ENCODE data around the gene TRMT11. TPM values are rescaled to one million over a fixed set of nuclear protein-coding genes. Genes with fewer than 3 reads are reported as not detected.

Gene TRMT11
- total RNA-seq, 1 donor from 2014 or later, result 20.4 TPM

DNA sequence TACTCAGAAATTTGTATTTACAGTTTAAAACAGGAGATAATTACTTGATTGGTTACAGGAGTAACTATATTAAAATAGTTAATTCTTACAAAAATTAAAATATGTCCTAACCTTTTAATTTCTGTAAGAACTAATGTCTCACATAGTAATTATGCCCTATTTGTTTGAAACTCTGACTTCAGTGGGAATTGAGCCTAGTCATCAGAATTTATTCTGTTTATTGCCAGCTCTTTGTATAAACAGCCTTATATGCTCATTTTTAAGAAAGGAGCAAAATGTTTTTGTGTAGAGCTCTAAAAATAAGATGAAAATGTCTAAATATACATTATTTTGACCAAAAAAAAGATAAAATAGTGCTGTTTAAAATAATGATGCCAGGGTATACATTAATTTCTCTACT lies 21.5 kb downstream of the TRMT11 start:
- DNase-seq (ENCODE audit: extremely low spot score, unreplicated experiment), result no peak
- H3K36me3 Mint-ChIP-seq (ENCODE audit: unreplicated experiment), result peaks cover 44% of the 10 kb centered on the region

GRCh38 chr6:126010040-126010439 lies 23.7 kb downstream of the TRMT11 start:
- H3K4me1 Mint-ChIP-seq (ENCODE audit: unreplicated experiment), result no peaks in the 10 kb centered on the region
- no peak overlapping the region for H3K4me3 Mint-ChIP-seq (ENCODE audit: unreplicated experiment)
- no peaks in the 10 kb centered on the region for H3K9me3 Mint-ChIP-seq (ENCODE audit: unreplicated experiment)
- TF ChIP-seq CTCF (IDR thresholded peaks at IDR 0.05), result no peak
- peaks cover 38% of the 10 kb centered on the region for H3K36me3 Mint-ChIP-seq (ENCODE audit: unreplicated experiment)
- no peak overlapping the region for H3K27ac Mint-ChIP-seq (ENCODE audit: unreplicated experiment)
- no peaks in the 10 kb centered on the region for H3K27me3 Mint-ChIP-seq (ENCODE audit: unreplicated experiment)
- no peak for DNase-seq (ENCODE audit: extremely low spot score, unreplicated experiment)

More for the DNA sequence above, 21.5 kb downstream of the TRMT11 start:
- no peak overlapping the region for H3K4me3 Mint-ChIP-seq (ENCODE audit: unreplicated experiment)
- no peaks in the 10 kb centered on the region for H3K27me3 Mint-ChIP-seq (ENCODE audit: unreplicated experiment)
- TF ChIP-seq CTCF (IDR thresholded peaks at IDR 0.05), result no peak
- peaks cover 1% of the 10 kb centered on the region for H3K4me1 Mint-ChIP-seq (ENCODE audit: unreplicated experiment)
- no peak overlapping the region for H3K27ac Mint-ChIP-seq (ENCODE audit: unreplicated experiment)
- H3K9me3 Mint-ChIP-seq (ENCODE audit: unreplicated experiment), result peaks cover 5% of the 10 kb centered on the region

DNA sequence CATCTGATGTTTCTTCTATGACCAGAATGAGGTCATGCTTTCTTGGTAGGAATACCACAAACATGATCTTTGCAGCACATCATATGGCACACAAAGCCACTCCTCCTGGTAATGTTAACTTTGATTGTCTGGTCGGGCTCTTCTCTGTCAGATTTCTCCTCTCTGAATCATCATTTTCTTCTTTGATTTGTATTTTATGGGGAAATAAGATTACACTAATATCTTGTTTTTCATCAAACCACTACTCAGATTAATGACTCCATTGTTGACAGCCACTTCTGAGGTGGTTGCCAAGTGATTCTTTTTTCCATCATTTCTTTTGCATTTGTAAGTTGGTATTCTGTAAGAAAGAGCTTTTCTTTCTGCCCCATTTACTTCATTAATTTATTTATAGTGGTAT lies 29.5 kb downstream of the TRMT11 start:
- DNase-seq (ENCODE audit: extremely low spot score, unreplicated experiment), result no peak
- no peak overlapping the region for H3K27ac Mint-ChIP-seq (ENCODE audit: unreplicated experiment)
- H3K9me3 Mint-ChIP-seq (ENCODE audit: unreplicated experiment), result no peaks in the 10 kb centered on the region
- no peak for TF ChIP-seq CTCF (IDR thresholded peaks at IDR 0.05)
- H3K27me3 Mint-ChIP-seq (ENCODE audit: unreplicated experiment), result no peaks in the 10 kb centered on the region
- no peak overlapping the region for H3K4me3 Mint-ChIP-seq (ENCODE audit: unreplicated experiment)
- H3K36me3 Mint-ChIP-seq (ENCODE audit: unreplicated experiment), result peaks cover 54% of the 10 kb centered on the region
- H3K4me1 Mint-ChIP-seq (ENCODE audit: unreplicated experiment), result no peaks in the 10 kb centered on the region

DNA sequence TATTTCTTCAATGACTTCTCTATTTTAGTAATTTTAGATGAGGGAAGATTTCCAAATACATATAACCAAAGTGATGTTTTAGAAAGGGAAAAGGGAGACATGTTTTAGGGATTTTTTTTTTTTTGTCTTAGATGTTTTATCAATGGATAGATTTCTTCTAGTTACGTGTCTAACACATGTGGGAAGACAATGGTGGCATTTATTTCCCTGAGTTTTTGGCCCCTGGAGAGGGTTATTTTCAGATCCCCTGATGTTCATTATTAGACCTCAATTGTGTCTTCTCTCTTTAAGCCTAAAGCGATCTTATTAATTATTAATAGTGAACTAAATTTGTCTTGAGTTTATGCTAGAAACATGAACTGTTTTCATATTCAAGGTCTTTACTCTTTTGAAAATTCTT lies 30.3 kb downstream of the TRMT11 start:
- no peak overlapping the region for H3K27ac Mint-ChIP-seq (ENCODE audit: unreplicated experiment)
- no peaks in the 10 kb centered on the region for H3K9me3 Mint-ChIP-seq (ENCODE audit: unreplicated experiment)
- peaks cover 59% of the 10 kb centered on the region for H3K36me3 Mint-ChIP-seq (ENCODE audit: unreplicated experiment)
- H3K4me3 Mint-ChIP-seq (ENCODE audit: unreplicated experiment), result no peak overlapping the region
- no peaks in the 10 kb centered on the region for H3K4me1 Mint-ChIP-seq (ENCODE audit: unreplicated experiment)
- TF ChIP-seq CTCF (IDR thresholded peaks at IDR 0.05), result no peak
- DNase-seq (ENCODE audit: extremely low spot score, unreplicated experiment), result no peak
- H3K27me3 Mint-ChIP-seq (ENCODE audit: unreplicated experiment), result no peaks in the 10 kb centered on the region

- Mint-ChIP-seq H3K27me3 (ENCODE audit: unreplicated experiment) (no peaks in the 10 kb centered on the region), H3K4me3 (ENCODE audit: unreplicated experiment) (no peak overlapping the region), H3K9me3 (ENCODE audit: unreplicated experiment) (no peaks in the 10 kb centered on the region), H3K4me1 (ENCODE audit: unreplicated experiment) (no peaks in the 10 kb centered on the region), H3K36me3 (ENCODE audit: unreplicated experiment) (peaks cover 57% of the 10 kb centered on the region), H3K27ac (ENCODE audit: unreplicated experiment) (no peak overlapping the region)
- DNase-seq (ENCODE audit: extremely low spot score, unreplicated experiment), result no peak
- TF ChIP-seq CTCF (IDR thresholded peaks at IDR 0.05), result no peak
Observed at GRCh38 chr6:126017668-126018067, 31.3 kb downstream of the TRMT11 start.
